Measurements from ENCODE around the gene BICRA. TPM values are rescaled to one million over a fixed set of nuclear protein-coding genes. Genes with fewer than 3 reads are reported as not detected.

BICRA gene
- 7.5 and 12.7 TPM in 2 replicates for total RNA-seq

GRCh38 chr19:47608969-47609905 lies at the start of gene BICRA:
Gene BICRA (plus strand): TSS chr19:47609134. CDS start chr19:47673575, 64,441 bp downstream.

GRCh38 chr19:47573071-47574026 lies 35.6 kb upstream of the BICRA start, which contains the start of gene ZNF541:
Gene ZNF541 (minus strand): TSS chr19:47573148. CDS start chr19:47555856, 17,292 bp downstream.

GRCh38 chr19:47713046-47714021 lies 104.4 kb downstream of the BICRA start, which contains the start of gene EHD2:
Gene EHD2 (plus strand): TSS chr19:47713422. CDS start chr19:47716613, 3,191 bp downstream.

GRCh38 chr19:47745010-47745901 lies 136.3 kb downstream of the BICRA start, which contains the start of gene NOP53:
Gene NOP53 (plus strand): TSS chr19:47745546. CDS start chr19:47745560, 14 bp downstream.

Small RNA genes within 50 kb of the gene (small RNA-seq; reads per million reads assigned to genes)
- gene RN7SL322P: not detected

Other genes starting within 250 kb of the BICRA start
- gene MEIS3, start 189.6 kb upstream of the BICRA start, total RNA-seq: 0.29 TPM in 1 of 2 replicates, not detected in the other
- not detected in 2 replicates for gene SLC8A2, start 137.2 kb upstream of the BICRA start, total RNA-seq
- gene KPTN, start 124.9 kb upstream of the BICRA start, total RNA-seq: 4.3 and 5.6 TPM in 2 replicates
- 82.6 and 92.5 TPM in 2 replicates for gene NAPA, start 94.1 kb upstream of the BICRA start, total RNA-seq
- gene ZNF541, start 36.0 kb upstream of the BICRA start, total RNA-seq: 0.19 and 0.33 TPM in 2 replicates
- gene EHD2, start 104.3 kb downstream of the BICRA start, total RNA-seq: 150 and 171 TPM in 2 replicates
- 67.4 and 97.0 TPM in 2 replicates for gene NOP53, start 136.4 kb downstream of the BICRA start, total RNA-seq
- 342 and 531 TPM in 2 replicates for gene SELENOW, start 169.6 kb downstream of the BICRA start, total RNA-seq
- gene TPRX1, start 195.4 kb downstream of the BICRA start, total RNA-seq: not detected in 2 replicates
- gene CRX, start 212.8 kb downstream of the BICRA start, total RNA-seq: not detected in 2 replicates